CD4-positive, alpha-beta T cell treated with Interleukin-1 beta for 1 hour (primary cell): ENCODE measurements around the gene LIME1.

Experiments
- DNase-seq, 2 donors: peaks; one replicate each; pipeline ENCODE4 v3.0.0-alpha.2; 2020 to 2022

LIME1 gene

DNA sequence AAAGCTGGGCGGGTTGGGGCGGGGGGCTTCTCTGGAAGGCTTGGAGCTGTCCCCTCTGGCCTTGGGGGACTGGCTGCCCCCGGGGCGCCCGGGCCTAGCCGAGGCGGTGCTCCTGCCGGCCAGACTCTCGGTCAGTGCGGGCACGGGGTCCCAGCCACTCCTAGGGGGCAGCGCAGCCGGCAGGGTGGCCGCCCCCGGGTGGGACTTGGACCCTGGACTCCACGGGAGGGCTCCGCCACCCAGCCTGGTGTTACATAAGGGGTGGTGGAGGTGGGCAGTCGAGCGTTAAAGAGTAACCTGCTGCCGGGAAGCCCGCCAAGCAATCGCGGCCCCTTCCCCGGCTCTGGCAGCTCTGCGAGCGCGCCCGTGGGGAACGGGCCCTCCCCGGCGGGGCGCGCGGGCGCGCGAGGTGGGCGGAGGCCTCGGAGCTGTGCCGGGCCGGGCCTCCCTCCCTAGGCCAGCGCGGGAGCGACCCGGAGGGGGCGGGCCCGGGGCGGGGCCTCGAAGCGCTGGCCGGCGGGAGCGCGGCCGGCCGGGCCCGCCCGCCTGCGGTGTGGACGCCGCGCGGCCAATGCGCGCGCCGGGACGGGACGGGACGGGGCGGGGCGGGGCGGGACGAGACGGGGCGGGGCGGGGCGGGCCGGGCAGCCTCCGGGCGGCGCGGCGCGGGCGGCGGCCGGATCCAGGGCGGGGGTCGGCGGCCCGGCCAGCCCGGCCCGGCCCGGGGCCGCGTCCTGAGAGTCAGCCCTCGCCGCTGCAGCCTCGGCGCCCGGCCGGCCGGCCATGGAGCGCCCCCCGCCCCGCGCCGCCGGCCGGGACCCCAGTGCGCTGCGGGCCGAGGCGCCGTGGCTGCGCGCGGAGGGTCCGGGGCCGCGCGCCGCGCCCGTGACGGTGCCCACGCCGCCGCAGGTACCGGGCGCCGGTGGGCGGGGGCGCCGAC is 2.9 kb downstream of the LIME1 start, which contains the start of gene SLC2A4RG:
Gene SLC2A4RG (plus strand): TSS at position 647 of the 940 bp plus-strand sequence. CDS start 137 bp downstream, at position 784.
- peak; percentile 80 to 81 for DNase-seq

DNA sequence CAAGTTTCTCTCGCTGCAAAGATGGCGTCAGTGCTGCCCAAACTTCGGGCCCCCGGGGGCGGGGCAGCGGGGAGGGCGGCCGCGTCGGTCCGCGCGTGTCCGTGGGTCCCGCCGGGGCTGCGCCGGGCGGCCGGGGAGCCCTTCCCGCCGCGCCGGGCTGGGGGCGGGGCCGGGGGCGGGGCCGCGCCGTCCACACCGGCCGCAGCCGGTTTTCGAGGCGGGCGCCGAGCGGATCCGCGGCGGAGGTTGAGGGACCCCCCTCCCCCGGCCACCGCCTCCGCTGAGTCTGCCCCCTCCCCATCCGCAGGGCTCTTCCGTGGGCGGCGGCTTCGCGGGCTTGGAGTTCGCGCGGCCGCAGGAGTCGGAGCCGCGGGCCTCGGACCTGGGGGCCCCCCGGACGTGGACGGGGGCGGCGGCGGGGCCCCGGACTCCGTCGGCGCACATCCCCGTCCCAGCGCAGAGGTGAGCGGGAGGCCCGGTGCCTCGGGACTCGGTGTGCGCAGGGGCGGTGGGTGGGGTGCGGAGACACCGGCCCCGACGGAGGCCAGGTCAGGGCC is 3.7 kb downstream of the LIME1 start:
- peak; percentile 62 to 72 for DNase-seq

DNA sequence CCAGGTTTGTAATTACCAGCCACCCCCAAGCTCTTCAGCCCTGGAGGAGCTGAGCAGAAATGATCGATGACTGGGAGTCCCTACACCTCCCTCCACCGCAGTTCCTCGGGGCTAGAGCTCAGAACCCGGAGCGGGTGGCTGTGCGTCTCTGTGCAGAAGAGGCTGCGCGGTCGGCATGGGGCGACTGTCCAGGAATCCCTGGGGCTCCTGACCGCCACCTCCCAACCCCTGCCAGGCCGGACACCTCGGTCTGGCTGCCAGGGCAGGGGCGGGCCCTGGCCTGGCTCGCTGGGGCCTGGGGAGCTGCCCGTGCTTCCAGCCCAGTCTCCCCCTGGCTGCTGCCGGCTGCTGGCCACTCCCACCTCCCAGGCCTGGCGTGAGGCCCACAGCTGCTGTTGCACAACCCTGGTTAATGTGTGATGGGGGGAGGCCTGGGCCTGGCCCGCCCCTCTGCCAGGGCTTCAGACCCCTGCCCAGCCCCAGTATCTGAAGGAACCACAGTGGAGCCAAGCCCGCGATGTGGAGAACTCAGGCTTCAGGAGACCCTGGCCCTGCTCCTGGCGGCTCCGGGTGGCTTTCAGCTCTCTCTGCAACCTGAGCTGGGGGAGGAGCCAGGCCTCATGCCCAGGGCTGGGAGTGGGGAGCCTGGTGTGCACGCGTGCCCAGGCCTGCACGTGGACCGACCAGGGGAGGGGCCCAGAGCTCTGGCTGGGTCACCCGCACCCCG is 4.3 kb downstream of the LIME1 start:
- peak; percentile 34 to 41 for DNase-seq

DNA sequence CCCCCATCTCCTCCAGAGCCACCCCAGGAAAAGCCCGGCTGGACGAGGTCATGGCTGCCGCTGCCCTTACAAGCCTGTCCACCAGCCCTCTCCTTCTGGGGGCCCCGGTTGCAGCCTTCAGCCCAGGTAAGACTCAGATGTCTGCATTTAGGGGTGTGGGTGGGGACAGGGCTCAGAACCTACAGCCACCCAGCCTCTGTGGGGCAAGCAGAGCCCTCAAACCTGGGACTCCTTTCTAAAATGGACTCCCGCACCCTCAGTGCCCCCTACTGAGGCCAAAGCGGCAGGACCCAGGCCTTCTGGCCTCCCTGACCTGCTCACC is 4.9 kb downstream of the LIME1 start:
- no peak for DNase-seq

DNA sequence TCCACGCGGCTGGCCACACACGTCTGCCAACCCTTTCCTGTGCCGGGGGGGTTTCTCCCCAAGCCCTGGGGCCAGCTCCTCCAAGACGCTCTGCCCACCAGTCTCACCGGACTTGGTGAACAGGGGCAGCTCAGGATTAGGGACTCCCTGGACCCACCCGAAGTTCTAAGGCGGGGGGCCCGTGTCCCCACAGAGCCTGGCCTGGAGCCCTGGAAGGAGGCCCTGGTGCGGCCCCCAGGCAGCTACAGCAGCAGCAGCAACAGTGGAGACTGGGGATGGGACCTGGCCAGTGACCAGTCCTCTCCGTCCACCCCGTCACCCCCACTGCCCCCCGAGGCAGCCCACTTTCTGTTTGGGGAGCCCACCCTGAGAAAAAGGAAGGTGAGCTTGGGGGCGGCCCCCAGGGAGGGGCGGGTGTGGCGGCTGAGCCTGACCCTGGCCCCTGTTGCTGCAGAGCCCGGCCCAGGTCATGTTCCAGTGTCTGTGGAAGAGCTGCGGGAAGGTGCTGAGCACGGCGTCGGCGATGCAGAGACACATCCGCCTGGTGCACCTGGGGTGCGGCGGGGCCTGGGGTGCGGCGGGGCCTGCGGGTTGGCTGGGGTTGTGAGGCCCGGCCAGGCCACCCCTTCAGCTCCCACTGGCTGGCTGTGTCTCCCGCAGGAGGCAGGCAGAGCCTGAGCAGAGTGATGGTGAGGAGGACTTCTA is 5.4 kb downstream of the LIME1 start:
- no peak for DNase-seq

DNA sequence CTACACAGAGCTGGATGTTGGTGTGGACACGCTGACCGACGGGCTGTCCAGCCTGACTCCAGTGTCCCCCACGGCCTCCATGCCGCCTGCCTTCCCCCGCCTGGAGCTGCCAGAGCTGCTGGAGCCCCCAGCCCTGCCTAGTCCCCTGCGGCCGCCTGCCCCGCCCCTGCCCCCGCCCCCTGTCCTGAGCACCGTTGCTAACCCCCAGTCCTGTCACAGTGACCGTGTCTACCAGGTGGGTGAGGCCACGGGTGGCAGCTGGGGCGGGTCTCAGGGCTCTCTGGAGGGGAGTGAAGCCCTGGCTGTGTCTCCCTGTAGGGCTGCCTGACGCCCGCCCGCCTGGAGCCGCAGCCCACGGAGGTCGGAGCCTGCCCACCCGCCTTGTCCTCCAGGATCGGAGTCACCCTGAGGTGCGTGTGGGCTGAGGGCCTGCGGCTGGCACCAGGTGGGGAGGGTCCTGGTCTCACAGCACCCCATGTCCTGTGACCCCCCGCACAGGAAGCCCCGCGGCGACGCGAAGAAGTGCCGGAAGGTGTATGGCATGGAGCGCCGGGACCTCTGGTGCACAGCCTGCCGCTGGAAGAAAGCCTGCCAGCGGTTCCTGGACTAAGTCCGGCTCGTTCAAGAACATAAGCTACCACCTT is 6.0 kb downstream of the LIME1 start:
- no peak for DNase-seq

DNA sequence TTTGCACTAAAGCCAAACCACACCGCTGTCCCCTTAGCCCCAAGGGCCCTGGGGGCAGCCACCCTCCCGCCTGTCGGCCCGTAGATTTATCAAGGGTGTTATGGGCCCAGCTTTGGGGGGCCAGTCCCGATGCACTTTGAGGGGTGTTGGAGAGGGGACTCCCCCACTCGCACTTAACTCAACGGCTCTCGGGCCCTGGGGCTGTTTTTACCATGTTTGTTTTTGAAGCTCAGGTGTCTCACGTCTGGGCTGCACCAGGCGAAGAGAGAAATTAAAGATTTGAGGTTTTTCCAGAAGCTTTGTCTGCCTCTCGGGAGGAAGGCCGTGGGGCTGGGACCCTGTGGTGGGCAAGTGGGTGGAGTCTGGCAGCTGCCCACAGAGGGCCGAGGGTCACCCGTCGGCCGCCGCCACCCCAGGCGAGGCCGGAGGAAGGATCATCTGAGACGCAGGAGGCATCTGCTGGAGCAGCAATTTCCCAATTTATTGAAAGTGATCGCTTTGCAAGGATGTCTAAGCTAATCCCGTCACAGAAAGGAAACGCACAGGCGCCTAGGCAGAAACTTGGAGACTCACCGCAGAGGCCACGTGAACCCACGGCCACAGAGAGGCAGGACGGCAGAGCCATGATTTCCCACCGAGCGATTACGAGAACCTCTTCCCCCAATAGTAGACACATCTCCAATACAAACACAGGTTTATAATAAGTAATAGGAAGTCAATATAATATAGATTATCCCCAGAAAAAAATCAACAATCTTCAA is 6.9 kb downstream of the LIME1 start:
- no peak for DNase-seq

DNA sequence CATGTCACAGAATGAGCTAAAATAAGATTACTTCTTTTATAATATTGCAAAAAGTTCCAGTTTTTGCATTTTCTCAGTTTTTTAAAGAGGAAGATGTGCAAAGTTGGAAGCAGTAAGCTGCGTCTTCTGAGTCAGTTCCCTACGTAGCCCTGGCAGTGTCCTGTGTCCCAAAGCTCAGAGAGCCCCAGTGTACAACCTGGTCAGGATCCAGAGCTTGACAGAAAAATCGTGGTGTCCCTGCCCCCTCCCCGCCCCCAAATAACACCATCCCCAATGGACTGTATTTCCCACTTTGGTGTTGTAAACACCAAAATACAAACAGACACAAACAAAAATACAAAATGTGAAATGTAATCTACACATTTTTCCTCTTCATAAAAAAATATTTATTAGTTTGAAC is 7.7 kb downstream of the LIME1 start:
- no peak for DNase-seq

DNA sequence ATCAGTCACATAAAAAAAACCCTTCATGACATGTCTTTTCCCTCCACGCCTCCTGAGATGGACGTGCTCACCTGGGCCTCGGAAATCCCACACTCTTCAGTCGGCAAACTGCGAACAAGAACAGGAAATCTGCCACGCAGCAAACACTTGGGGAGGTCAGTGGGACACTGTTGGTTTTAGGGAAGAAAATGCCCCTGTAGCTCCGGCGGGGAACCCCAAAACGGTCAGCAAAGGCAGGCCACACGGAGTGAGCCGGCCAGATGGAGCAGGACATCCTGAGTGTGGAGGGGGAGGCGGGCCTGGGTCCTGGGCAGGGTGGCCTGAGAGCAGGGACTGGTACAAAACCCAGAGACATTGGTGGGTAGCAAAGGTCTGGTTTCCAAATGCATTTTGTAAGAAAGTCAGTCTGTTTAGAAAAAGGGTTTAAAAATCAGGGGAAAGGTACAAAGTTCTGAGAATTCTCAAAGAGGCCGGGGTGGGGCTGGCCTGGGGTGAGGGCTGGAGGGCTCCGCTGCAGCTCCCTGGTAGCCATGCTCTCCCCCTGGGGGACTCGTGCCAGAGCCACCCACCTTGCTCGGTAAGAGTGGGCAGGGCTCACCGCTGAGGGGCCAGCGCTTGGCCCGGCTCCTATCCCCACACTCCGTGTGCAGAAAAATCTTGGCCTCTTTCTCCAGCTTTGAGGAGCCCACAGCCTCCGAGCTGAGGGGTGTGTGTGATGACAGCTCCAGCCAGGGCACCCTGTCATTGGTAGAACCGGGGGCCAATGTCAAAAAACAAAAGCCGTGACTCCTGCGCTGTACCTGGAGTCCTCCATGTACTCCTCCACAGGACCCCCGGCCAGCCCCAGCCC is 8.3 kb downstream of the LIME1 start:
- no peak for DNase-seq

DNA sequence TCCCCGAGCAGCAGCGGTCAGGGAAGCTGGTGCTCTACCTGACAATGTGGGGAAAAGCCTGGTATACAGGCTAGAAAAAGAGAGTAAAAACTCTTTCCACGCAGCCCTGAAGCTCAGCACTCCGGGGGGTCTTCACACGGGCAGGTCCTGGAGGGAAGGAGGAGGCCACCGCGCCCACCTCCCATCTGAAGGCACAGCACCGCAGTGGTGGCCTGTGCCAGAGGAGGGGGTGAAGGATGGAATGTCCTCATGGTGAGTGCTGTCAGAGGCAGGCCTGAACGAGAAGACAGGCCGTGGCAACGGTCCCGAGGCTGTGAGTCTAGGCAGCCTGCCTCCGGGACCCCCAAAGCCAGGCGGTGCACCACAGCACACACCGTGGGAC is 9.0 kb downstream of the LIME1 start:
- no peak for DNase-seq

DNA sequence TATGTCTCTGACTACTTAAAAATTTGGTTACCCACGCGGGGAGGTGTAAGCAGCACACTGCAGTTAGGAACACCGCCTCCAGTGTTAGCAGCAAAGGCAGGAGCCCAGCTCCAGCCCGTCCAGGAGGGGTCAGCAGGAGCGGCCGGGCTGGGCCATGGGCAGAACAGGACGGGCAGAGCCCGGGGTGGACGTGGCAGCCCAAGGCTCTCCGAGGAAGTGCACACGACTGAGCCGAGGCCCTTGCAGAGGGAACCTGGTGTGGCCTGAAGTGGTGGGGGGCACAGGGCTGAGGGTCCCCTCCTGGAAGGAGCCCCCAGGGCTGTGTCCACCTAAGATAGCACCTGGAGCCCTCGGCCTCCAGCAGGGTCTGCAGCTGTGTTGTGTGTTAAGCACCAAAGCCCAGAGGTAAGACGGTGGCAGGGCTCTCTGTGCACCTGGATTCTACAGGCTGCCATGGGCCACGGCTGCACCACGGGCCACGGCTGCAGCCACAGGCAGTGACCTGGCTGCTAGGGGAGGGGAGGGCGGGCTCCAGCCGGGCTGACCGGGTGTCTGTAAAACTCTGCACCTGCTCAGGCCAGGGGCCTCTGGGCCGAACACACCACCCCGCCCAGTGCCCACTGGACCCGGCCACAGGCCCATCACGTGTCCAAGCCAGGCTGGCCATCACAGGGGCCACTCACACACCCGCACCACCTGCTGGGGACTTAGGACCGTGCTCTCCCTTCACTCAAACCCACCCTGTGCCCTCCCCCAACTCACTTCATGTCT is 9.7 kb downstream of the LIME1 start:
- no peak for DNase-seq

DNA sequence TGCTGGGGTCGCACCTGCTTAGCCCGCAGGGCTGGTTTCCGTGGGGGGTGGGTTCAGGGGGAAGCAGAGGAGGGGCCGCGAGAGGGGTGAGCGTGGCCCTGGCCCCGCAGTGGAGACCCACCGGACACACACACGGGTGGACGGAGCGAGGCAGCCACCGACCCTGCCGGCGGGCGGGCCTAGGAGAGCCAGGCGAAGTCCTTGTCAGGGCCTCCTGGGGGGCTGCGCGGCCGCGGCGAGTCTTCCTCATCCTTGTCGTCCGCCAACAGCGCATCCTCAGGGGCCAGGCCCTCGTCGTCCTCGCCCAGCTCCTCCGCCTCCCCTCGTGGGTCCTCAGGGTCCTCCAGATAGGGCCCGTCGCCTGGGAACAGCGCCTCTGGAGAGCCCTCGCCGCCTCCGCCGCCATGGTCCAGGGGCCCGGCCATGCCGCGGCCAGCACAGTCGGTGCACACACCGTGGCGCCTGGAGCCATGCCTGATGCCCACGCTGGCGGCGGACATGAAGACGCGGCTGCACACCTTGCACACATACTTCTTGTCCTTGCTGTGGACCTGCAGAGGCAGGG is 10.4 kb downstream of the LIME1 start:
- DNase-seq: no peak

DNA sequence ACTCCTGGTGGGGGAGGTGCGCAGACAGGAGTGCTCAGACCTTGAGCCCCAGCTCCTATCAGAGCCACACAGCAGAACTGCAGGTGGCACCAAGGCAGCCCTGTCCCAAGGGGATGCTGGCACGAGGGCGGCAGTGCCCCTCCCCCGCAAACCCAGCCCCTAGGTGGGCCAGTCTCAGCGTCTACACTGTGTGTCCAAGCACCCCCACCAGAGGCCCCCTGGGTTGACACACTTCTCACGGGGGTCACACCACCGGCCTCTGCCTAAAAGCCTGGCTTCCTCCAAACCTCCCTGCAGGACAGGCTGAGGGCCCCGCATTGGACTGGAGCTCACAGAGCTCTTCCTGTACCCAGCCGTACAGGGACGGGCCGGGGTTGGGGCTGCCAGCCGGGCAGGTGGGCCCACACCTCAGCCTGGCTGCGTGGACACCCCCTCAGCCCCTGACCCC is 11.2 kb downstream of the LIME1 start:
- no peak for DNase-seq

DNA sequence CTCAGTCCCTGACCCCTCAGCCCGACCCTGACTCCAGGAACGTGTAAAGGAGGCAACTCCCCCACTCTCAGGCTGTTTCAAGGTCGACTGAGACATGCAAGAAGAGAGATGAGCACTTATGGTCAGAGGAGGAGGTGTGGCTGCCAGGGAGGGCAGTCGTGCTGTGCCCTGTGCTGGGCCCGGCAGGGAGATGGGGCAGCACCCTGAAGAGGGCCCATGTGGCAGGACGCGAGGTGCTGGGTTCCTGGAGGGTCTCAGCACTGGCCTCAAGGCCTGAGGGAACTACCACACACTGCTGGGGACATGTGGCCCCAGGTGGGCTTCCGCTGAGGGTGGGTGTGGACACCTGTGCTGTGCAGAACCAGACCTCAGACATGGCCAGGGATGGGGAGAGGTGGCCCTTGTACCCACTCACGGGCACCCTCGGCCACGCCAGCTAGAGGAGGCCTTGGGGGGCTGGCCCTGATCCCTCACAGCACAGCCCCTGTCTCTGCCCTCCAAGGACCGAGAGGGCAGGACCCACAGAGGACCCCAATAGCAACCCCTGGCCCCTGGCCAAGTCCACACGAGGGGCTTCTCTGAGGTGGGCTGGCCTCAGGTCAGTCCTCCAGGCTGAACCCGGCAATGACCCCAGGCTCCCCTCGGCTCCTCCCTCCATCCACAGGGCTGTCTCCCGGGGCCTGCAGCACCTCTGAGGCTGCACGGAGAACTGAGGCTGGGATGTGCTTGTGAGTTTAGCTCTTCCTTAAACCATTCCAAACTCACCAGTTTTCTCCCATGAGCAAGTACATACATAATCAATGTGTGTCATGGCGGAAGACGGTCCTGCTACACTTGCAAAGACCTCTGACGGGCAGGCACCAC is 11.8 kb downstream of the LIME1 start:
- DNase-seq: no peak

DNA sequence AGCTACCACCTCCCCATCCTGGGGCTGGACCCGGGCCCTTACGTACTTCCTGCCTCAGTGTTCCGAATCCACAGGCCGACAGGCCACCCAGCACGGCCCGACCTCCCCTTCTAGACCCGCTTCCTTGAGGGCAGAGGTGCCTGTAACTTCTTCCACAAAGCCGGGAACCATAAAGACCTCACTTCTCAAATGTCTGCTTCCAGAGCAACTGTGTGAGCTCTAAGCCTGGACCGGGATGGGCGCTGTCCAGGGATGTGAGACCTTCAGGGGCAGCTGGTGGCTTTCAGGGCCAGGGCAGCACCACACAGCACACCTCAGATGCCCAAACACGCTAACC is 12.4 kb downstream of the LIME1 start:
- no peak for DNase-seq

DNA sequence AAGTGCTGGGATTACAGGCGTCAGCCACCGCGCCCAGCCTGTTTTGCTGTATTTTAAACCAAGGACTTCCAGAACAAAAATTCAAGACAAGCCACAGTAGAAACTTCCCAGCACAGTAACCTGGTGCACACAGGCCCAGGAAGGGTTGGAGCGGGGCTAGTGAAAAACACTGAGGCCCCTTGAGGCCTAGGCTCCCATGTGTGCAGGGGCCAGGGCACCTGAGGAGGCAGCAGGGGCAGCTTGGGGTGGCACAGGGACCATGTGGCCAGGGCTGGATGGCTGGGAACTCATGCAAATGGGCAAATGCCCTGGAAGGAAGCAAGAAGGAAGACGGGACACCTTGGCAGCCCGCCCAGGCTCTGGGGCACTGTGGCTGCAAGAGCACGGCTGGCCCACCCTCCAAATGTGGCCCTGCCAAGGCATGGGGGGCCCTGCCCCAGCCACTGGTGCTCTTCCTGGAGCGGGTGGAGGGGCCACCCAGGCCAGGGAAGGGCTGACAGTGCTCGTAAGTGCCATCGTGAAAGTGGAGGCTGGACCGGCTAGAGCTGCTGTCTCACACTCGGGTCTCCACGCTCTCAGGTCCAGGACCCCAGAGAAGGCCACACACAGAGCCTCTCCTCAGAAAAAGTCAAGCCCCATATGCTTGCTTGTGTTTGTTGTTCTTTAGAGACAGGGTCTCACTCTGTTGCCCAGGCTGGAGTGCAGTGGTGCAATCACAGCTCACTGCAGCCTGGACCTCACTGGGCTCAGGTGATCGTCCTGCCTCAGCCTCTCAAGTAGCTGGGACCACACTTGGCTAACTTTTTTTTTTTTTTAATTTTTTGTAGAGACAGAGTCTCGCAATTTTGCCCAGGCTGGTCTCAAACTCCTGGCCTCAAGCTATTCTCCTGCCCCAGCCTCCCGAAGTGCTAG is 13.4 kb downstream of the LIME1 start:
- DNase-seq: no peak

DNA sequence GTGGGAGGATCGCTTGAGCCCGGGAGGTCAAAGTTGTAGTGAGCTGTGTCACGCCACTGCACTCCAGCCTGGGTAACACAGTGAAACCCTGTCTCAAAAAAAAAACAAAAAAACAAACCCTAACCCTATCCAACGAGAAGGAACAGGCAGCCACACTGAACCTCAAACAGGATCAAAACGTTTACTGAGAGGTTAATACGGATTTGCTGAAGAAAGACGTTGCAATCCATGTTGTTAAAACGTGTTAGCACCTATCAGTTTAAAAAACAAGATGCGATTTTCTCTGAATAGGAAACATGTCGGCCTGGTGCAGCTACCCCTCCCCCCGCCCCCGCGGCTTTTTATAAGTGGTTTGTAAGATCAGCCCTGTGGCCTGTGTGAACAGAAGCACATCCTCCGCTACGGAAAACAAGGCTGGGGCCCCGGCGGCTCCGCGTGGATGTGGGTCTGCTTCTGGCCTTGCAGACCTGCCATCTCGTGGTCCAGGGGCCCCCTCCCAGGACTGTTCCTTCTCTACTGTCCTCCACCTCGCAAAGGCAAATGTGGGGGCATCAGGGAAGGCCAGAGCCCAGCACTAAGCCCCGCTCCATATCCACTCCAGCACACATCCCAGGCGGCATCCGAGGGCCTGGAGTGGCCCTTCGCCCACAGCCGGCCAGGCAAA is 14.5 kb downstream of the LIME1 start:
- DNase-seq: peak; percentile 52 to 65
